GM12878 (cell line): ENCODE measurements around the gene MCM5.
"Not testable (repeated sequence)": the region's sequence is repeated elsewhere in the genome, so short reads cannot be mapped to it uniquely, and the experiment has no call there.

Experiments
- CTCF ChIP-seq, 3 experiments: IDR thresholded peaks in 2 of 3; conservative IDR thresholded peaks in 1 of 3; 2 replicates each; pipeline ENCODE4 v1.5.1; 2011; ENCODE audit warnings: low read depth in 3 of 3, low read length in 3 of 3, mild to moderate bottlenecking in 3 of 3, control low read depth in 2 of 3, moderate library complexity in 2 of 3, inconsistent platforms in 1 of 3, mixed read lengths in 1 of 3; ENCODE audit not compliant: control insufficient read depth in 2 of 3, insufficient read depth in 1 of 3; ENCODE audit errors: extremely low read depth in 1 of 3
- EZH2 ChIP-seq: IDR thresholded peaks from 2 replicates; pipeline ENCODE4 v1.6.1; 2012; ENCODE audit warnings: low read depth, mild to moderate bottlenecking, control low read depth, inconsistent platforms, low read length, borderline replicate concordance; ENCODE audit not compliant: control insufficient read depth
- KDM1A ChIP-seq: fragments of 200-600 bp; sonication (generic); IDR thresholded peaks from 2 replicates; pipeline ENCODE4 v1.6.1; 2016; ENCODE audit warnings: borderline replicate concordance
- POLR2A ChIP-seq: IDR thresholded peaks from 2 replicates; pipeline ENCODE4 v1.6.1; 2011; ENCODE audit warnings: low read depth, mild to moderate bottlenecking, low read length
- SMAD1 ChIP-seq: fragments of 450-650 bp; IDR thresholded peaks from 2 replicates; pipeline ENCODE4 v1.6.1; 2018; ENCODE audit warnings: mild to moderate bottlenecking, low read depth; ENCODE audit not compliant: partially characterized antibody
- STAT3 ChIP-seq: IDR thresholded peaks from 2 replicates; pipeline ENCODE4 v1.6.1; 2011; ENCODE audit warnings: low read depth, low read length, improper control_type of control experiment
- ZSCAN29 ChIP-seq: fragments of 450-650 bp; IDR thresholded peaks from 2 replicates; pipeline ENCODE4 v1.6.1; 2017; ENCODE audit warnings: mild to moderate bottlenecking, moderate library complexity
- TF ChIP-seq, protein P1 (sequence below): IDR thresholded peaks from 2 replicates; pipeline ENCODE4 v1.6.1; 2012; ENCODE audit warnings: low read depth, low read length, improper control_type of control experiment

DNA sequence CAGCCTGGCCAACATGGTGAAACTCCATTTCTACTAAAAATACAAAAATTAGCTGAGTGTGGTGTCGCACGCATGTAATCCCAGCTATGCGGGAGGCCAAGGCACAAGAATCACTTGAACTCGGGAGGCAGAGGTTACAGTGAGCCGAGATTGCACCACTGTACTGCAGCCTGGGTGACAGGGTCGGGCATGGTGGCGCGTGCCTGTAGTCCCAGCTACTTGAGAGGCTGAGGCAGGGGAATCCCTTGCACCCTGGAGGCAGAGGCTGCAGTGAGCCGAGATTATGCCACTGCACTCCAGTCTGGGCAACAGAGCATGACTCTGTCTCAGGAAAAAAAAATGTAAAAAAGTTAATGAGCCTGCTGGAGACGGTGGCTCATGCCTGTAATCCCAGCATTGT lies 60.0 kb downstream of the MCM5 start:
- TF ChIP-seq CTCF (IDR thresholded peaks at IDR 0.05 in 2 of 3, conservative IDR thresholded peaks at IDR 0.05 in 1 of 3; ENCODE audit: control insufficient read depth in 2 of 3, extremely low read depth in 1 of 3, insufficient read depth in 1 of 3, low read depth in 3 of 3, low read length in 3 of 3); KDM1A; EZH2; POLR2A; ZSCAN29; SMAD1; STAT3: not testable (repeated sequence)
- TF ChIP-seq, protein P1, sequence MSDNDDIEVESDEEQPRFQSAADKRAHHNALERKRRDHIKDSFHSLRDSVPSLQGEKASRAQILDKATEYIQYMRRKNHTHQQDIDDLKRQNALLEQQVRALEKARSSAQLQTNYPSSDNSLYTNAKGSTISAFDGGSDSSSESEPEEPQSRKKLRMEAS: not testable (repeated sequence)
